Hepatocyte (in vitro differentiated cells): ENCODE results near the gene CYP11A1.

ENCODE experiments used
- CTCF ChIP-seq: fragments of 200-600 bp; sonication (generic); IDR thresholded peaks from 2 replicates; pipeline ENCODE4 v1.5.1; 2016; ENCODE audit warnings: antibody characterized with exemption, mild to moderate bottlenecking; ENCODE audit not compliant: poor library complexity
- EZH2phosphoT487 ChIP-seq: fragments of 200-600 bp; sonication (generic); IDR thresholded peaks from one replicate; pipeline ENCODE4 v1.6.1; 2018; ENCODE audit warnings: antibody characterized with exemption, mild to moderate bottlenecking, low read depth, moderate library complexity; ENCODE audit not compliant: unreplicated experiment, severe bottlenecking

- TF ChIP-seq CTCF (no peak), EZH2phosphoT487 (no peak)
These were observed 63.6 kb downstream of the CYP11A1 start for GRCh38 chr15:74303741-74304309.
